Loucy (cell line): ENCODE data around the gene HELZ.

ENCODE experiments used
- H2AFZ ChIP-seq: fragments of 200-600 bp; sonication (generic); 2 replicates; pipeline ENCODE4 v1.6.0; 2016; ENCODE audit warnings: antibody characterized with exemption, mild to moderate bottlenecking, low read length, moderate library complexity
- H3F3A ChIP-seq: fragments of 200-600 bp; 2 replicates; pipeline ENCODE4 v1.6.0; 2016; ENCODE audit warnings: antibody characterized with exemption, low read depth, mild to moderate bottlenecking
- H3K27me3 ChIP-seq: fragments of 200-600 bp; sonication (generic); 2 replicates; pipeline ENCODE4 v1.6.1; 2014; ENCODE audit warnings: low read length, mild to moderate bottlenecking; ENCODE audit not compliant: insufficient read depth, poor library complexity, severe bottlenecking
- H3K36me3 ChIP-seq: fragments of 200-600 bp; sonication (generic); 2 replicates; pipeline ENCODE4 v1.6.1; 2016; ENCODE audit warnings: low read length; ENCODE audit not compliant: insufficient read depth
- H3K4me1 ChIP-seq: fragments of 200-600 bp; sonication (generic); 2 replicates; pipeline ENCODE4 v1.5.1; 2014; ENCODE audit warnings: low read length, mild to moderate bottlenecking; ENCODE audit not compliant: insufficient read depth, poor library complexity, severe bottlenecking
- H3K4me2 ChIP-seq: fragments of 200-600 bp; sonication (generic); 2 replicates; pipeline ENCODE4 v1.6.0; 2014; ENCODE audit warnings: antibody characterized with exemption, low read length, low read depth, mild to moderate bottlenecking; ENCODE audit not compliant: poor library complexity, severe bottlenecking
- H3K4me3 ChIP-seq: fragments of 200-600 bp; sonication (generic); 2 replicates; pipeline ENCODE4 v1.5.1; 2014; ENCODE audit warnings: low read length, mild to moderate bottlenecking, mixed read lengths; ENCODE audit not compliant: poor library complexity, severe bottlenecking
- H3K79me2 ChIP-seq: fragments of 200-600 bp; sonication (generic); 2 replicates; pipeline ENCODE4 v1.6.1; 2014; ENCODE audit warnings: low read length; ENCODE audit not compliant: insufficient read depth
- H3K9ac ChIP-seq: fragments of 200-600 bp; sonication (generic); 2 replicates; pipeline ENCODE4 v1.6.0; 2014; ENCODE audit warnings: mild to moderate bottlenecking, low read depth, low read length, moderate library complexity; ENCODE audit not compliant: poor library complexity, severe bottlenecking
- H3K9me2 ChIP-seq: fragments of 200-600 bp; sonication (generic); replicated peaks from 2 replicates; pipeline ENCODE4 v1.6.1; 2016; ENCODE audit warnings: low read depth, low read length, mixed read lengths
- H3K9me3 ChIP-seq: fragments of 200-600 bp; sonication (generic); 2 replicates; pipeline ENCODE4 v1.6.1; 2014; ENCODE audit warnings: mild to moderate bottlenecking, antibody characterized with exemption, low read length, low read depth; ENCODE audit not compliant: insufficient read depth
- H4K20me1 ChIP-seq: fragments of 200-600 bp; sonication (generic); 2 replicates; pipeline ENCODE4 v1.6.0; 2014; ENCODE audit warnings: antibody characterized with exemption, low read length, mild to moderate bottlenecking; ENCODE audit not compliant: insufficient read depth, poor library complexity, severe bottlenecking
- EZH2phosphoT487 ChIP-seq: fragments of 200-600 bp; IDR thresholded peaks from 2 replicates; pipeline ENCODE4 v1.6.1; 2018; ENCODE audit warnings: antibody characterized with exemption, mild to moderate bottlenecking, moderate library complexity, borderline replicate concordance
- TF ChIP-seq, protein P1 (sequence below): fragments of 200-600 bp; sonication (generic); conservative IDR thresholded peaks from 2 replicates; pipeline ENCODE4 v1.5.1; 2014; ENCODE audit warnings: mild to moderate bottlenecking, antibody characterized with exemption, low read length

Gene HELZ

GRCh38 chr17:67027031-67027628, 217.9 kb downstream of the HELZ start:
- H3K9me2 ChIP-seq: no peaks in the 10 kb centered on the region
- H2AFZ ChIP-seq: no peak overlapping the region
- H3F3A ChIP-seq: no peaks in the 10 kb centered on the region
- H3K4me2 ChIP-seq: no peak overlapping the region
- no peaks in the 10 kb centered on the region for H3K36me3 ChIP-seq
- no peaks in the 10 kb centered on the region for H4K20me1 ChIP-seq
- H3K9ac ChIP-seq: no peak overlapping the region
- no peaks in the 10 kb centered on the region for H3K27me3 ChIP-seq
- no peaks in the 10 kb centered on the region for H3K79me2 ChIP-seq
- H3K9me3 ChIP-seq: no peaks in the 10 kb centered on the region
- H3K4me3 ChIP-seq: no peak overlapping the region
- no peaks in the 10 kb centered on the region for H3K4me1 ChIP-seq
- no peak for TF ChIP-seq EZH2phosphoT487
- TF ChIP-seq, protein P1, sequence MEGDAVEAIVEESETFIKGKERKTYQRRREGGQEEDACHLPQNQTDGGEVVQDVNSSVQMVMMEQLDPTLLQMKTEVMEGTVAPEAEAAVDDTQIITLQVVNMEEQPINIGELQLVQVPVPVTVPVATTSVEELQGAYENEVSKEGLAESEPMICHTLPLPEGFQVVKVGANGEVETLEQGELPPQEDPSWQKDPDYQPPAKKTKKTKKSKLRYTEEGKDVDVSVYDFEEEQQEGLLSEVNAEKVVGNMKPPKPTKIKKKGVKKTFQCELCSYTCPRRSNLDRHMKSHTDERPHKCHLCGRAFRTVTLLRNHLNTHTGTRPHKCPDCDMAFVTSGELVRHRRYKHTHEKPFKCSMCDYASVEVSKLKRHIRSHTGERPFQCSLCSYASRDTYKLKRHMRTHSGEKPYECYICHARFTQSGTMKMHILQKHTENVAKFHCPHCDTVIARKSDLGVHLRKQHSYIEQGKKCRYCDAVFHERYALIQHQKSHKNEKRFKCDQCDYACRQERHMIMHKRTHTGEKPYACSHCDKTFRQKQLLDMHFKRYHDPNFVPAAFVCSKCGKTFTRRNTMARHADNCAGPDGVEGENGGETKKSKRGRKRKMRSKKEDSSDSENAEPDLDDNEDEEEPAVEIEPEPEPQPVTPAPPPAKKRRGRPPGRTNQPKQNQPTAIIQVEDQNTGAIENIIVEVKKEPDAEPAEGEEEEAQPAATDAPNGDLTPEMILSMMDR: no peak

GRCh38 chr17:67026341-67026740, 218.7 kb downstream of the HELZ start:
- Histone ChIP-seq H3K9me3 (no peaks in the 10 kb centered on the region), H3F3A (no peaks in the 10 kb centered on the region), H3K4me3 (no peak overlapping the region), H3K4me2 (no peak overlapping the region), H3K27me3 (no peaks in the 10 kb centered on the region), H4K20me1 (no peaks in the 10 kb centered on the region), H3K9me2 (no peaks in the 10 kb centered on the region), H2AFZ (no peak overlapping the region), H3K36me3 (no peaks in the 10 kb centered on the region), H3K9ac (no peak overlapping the region), H3K79me2 (no peaks in the 10 kb centered on the region), H3K4me1 (no peaks in the 10 kb centered on the region)
- no peak for TF ChIP-seq EZH2phosphoT487
- TF ChIP-seq, protein P1: no peak

GRCh38 chr17:67025216-67025792, 219.7 kb downstream of the HELZ start:
- H3K27me3 ChIP-seq: no peaks in the 10 kb centered on the region
- no peak overlapping the region for H3K4me2 ChIP-seq
- no peaks in the 10 kb centered on the region for H3K36me3 ChIP-seq
- no peaks in the 10 kb centered on the region for H3K79me2 ChIP-seq
- H3F3A ChIP-seq: no peaks in the 10 kb centered on the region
- H3K4me1 ChIP-seq: no peaks in the 10 kb centered on the region
- H3K4me3 ChIP-seq: no peak overlapping the region
- TF ChIP-seq, protein P1: no peak
- TF ChIP-seq EZH2phosphoT487: no peak
- no peaks in the 10 kb centered on the region for H4K20me1 ChIP-seq
- H3K9me2 ChIP-seq: no peaks in the 10 kb centered on the region
- no peaks in the 10 kb centered on the region for H3K9me3 ChIP-seq
- no peak overlapping the region for H3K9ac ChIP-seq
- no peak overlapping the region for H2AFZ ChIP-seq
